Neural cell (in vitro differentiated cells): Measurements from ENCODE around the gene RASL12. TPM values are rescaled to one million over a fixed set of nuclear protein-coding genes. Genes with fewer than 3 reads are reported as not detected.

ENCODE experiments used
- H2AFZ ChIP-seq: fragments of 200-600, 300-800 bp; sonication (generic), shearing (Covaris generic); 2 replicates; pipeline ENCODE4 v1.6.0; 2014; ENCODE audit warnings: low read depth, mild to moderate bottlenecking, antibody characterized with exemption, low read length, moderate library complexity
- H3F3A ChIP-seq: fragments of 200-600 bp; shearing (Covaris generic); 2 replicates; pipeline ENCODE4 v1.6.1; 2016; ENCODE audit warnings: mild to moderate bottlenecking, moderate library complexity, mixed read lengths, antibody characterized with exemption, low read length; ENCODE audit not compliant: insufficient read depth, poor library complexity, severe bottlenecking
- H3K27ac ChIP-seq: fragments of 200-600, 300-800 bp; sonication (generic), shearing (Covaris generic); 2 replicates; pipeline ENCODE4 v1.5.1; 2014; ENCODE audit warnings: mild to moderate bottlenecking, low read length, moderate library complexity
- H3K27me3 ChIP-seq: fragments of 300-800, 200-600 bp; sonication (generic), shearing (Covaris generic); 2 replicates; pipeline ENCODE4 v1.6.0; 2014; ENCODE audit warnings: mild to moderate bottlenecking, low read depth, low read length, moderate library complexity; ENCODE audit not compliant: insufficient read depth
- H3K36me3 ChIP-seq: fragments of 300-800, 200-600 bp; sonication (generic), shearing (Covaris generic); 2 replicates; pipeline ENCODE4 v1.5.1; 2014; ENCODE audit warnings: mild to moderate bottlenecking, antibody characterized with exemption, low read length, moderate library complexity; ENCODE audit not compliant: insufficient read depth
- H3K4me2 ChIP-seq: fragments of 300-800, 200-600 bp; sonication (generic), shearing (Covaris generic); 2 replicates; pipeline ENCODE4 v1.6.0; 2014; ENCODE audit warnings: mild to moderate bottlenecking, low read length
- H3K4me3 ChIP-seq: fragments of 300-800, 200-600 bp; sonication (generic), shearing (Covaris generic); 2 replicates; pipeline ENCODE4 v1.5.1; 2014; ENCODE audit warnings: mild to moderate bottlenecking, low read length, moderate library complexity
- H3K79me2 ChIP-seq: fragments of 200-600 bp; shearing (Covaris generic); replicated peaks from 2 replicates; pipeline ENCODE4 v1.6.0; 2014; ENCODE audit warnings: mild to moderate bottlenecking, low read length, moderate library complexity; ENCODE audit not compliant: insufficient read depth
- H3K9ac ChIP-seq: fragments of 300-800, 200-600 bp; sonication (generic), shearing (Covaris generic); 2 replicates; pipeline ENCODE4 v1.6.1; 2016; ENCODE audit warnings: mild to moderate bottlenecking, low read length, mixed read lengths
- H3K9me2 ChIP-seq: fragments of 200-600 bp; shearing (Covaris generic); 2 replicates; pipeline ENCODE4 v1.6.1; 2016; ENCODE audit warnings: mild to moderate bottlenecking, low read length, mixed read lengths; ENCODE audit not compliant: insufficient read depth
- H3K9me3 ChIP-seq: fragments of 200-600, 300-800 bp; sonication (generic), shearing (Covaris generic); 2 replicates; pipeline ENCODE4 v1.6.1; 2016; ENCODE audit warnings: mild to moderate bottlenecking, mixed run types, low read length, moderate library complexity, mixed read lengths
- H4K20me1 ChIP-seq: fragments of 200-600 bp; shearing (Covaris generic); 2 replicates; pipeline ENCODE4 v1.6.1; 2016; ENCODE audit warnings: mild to moderate bottlenecking, mixed run types; ENCODE audit not compliant: insufficient read depth
- CTCF ChIP-seq: fragments of 450-650 bp; IDR thresholded peaks from 2 replicates; pipeline ENCODE4 v1.5.1; 2014; ENCODE audit warnings: antibody characterized with exemption, mild to moderate bottlenecking, moderate library complexity; ENCODE audit not compliant: poor library complexity, severe bottlenecking
- EP300 ChIP-seq: fragments of 450-650 bp; conservative IDR thresholded peaks from 2 replicates; pipeline ENCODE4 v1.6.1; 2014; ENCODE audit warnings: antibody characterized with exemption, mild to moderate bottlenecking, moderate library complexity; ENCODE audit not compliant: poor library complexity, severe bottlenecking
- EZH2 ChIP-seq: fragments of 200-600, 300-800 bp; shearing (Covaris generic), sonication (generic); IDR thresholded peaks from 2 replicates; pipeline ENCODE4 v1.6.1; 2014; ENCODE audit warnings: antibody characterized with exemption, low read length, borderline replicate concordance, mild to moderate bottlenecking; ENCODE audit not compliant: insufficient read depth, poor library complexity, severe bottlenecking
- MXI1 ChIP-seq: fragments of 450-650 bp; conservative IDR thresholded peaks from 2 replicates; pipeline ENCODE4 v1.6.1; 2014; ENCODE audit warnings: antibody characterized with exemption, mild to moderate bottlenecking; ENCODE audit not compliant: poor library complexity, severe bottlenecking
- POLR2AphosphoS5 ChIP-seq: IDR thresholded peaks from 2 replicates; pipeline ENCODE4 v1.6.1; 2012
- RAD21 ChIP-seq: fragments of 450-650 bp; conservative IDR thresholded peaks from 2 replicates; pipeline ENCODE4 v1.6.1; 2014; ENCODE audit warnings: antibody characterized with exemption, mild to moderate bottlenecking, moderate library complexity
- SMC3 ChIP-seq: fragments of 450-650 bp; conservative IDR thresholded peaks from 2 replicates; pipeline ENCODE4 v1.6.1; 2014; ENCODE audit warnings: antibody characterized with exemption, mild to moderate bottlenecking, moderate library complexity; ENCODE audit not compliant: poor library complexity
- TAF1 ChIP-seq: IDR thresholded peaks from 2 replicates; pipeline ENCODE4 v1.6.1; 2012; ENCODE audit warnings: low read depth
- polyA plus RNA-seq: library from polyadenylated mRNA; depleted of rRNA; stranded (reverse); fragments of >200 nt; gene quantifications from 2 replicates; pipeline ENCODE4 v1.2.3, GENCODE V29; 2014
- TF ChIP-seq, protein P1 (sequence below): IDR thresholded peaks from 2 replicates; pipeline ENCODE4 v1.6.1; 2012; ENCODE audit warnings: borderline replicate concordance

RASL12 gene
- polyA plus RNA-seq, 1 donor from 2014 or later: not detected

DNA sequence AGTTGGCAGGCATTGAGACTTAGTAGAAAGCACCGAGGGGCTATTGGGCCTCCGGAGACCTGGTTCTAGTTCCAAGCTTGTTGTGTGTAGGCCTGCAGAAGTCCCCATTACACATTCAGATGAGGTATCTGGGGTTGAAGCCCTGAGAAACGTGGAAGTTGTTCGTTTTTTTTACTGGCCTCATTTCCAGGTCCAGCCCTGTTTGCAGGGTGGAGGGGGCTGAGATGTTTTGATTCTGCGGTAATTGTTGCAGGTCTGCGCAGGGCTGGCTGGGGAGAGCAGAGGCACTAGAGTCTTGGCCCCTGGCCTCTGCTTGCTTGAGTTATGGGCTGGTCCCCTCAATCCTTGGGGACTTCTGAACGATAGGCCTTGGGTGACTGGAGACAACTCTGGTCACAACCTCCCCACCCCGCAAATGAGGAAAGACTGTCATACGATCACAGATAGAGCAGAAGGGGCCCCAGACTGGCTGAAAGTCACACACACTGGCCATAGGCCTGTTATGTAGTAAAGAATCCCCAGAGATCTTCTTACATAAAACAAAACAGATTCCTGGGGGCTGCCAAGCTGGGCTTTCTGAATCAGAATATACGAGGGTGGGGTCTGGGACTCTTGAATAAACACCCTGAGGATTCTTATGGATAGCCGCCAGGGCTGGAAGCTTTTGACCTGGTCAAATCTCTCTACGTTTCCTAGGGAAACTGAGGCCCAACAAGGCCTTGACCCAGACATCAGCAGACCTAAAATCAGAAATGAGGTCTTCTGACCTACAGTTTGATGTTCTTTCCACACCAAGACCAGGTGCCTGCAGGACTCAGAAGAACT is 24.4 kb upstream of the RASL12 start:
- Histone ChIP-seq H4K20me1 (no peaks in the 10 kb centered on the region), H3K9me3 (no peaks in the 10 kb centered on the region), H3K27me3 (no peaks in the 10 kb centered on the region), H3K79me2 (no peaks in the 10 kb centered on the region), H3F3A (no peaks in the 10 kb centered on the region), H3K4me2 (no peak overlapping the region), H3K36me3 (no peaks in the 10 kb centered on the region), H2AFZ (no peak overlapping the region), H3K9me2 (no peaks in the 10 kb centered on the region), H3K4me3 (no peak overlapping the region), H3K27ac (no peak overlapping the region), H3K9ac (no peak overlapping the region)
- TF ChIP-seq TAF1 (no peak), POLR2AphosphoS5 (no peak), SMC3 (no peak)
- TF ChIP-seq, protein P1, sequence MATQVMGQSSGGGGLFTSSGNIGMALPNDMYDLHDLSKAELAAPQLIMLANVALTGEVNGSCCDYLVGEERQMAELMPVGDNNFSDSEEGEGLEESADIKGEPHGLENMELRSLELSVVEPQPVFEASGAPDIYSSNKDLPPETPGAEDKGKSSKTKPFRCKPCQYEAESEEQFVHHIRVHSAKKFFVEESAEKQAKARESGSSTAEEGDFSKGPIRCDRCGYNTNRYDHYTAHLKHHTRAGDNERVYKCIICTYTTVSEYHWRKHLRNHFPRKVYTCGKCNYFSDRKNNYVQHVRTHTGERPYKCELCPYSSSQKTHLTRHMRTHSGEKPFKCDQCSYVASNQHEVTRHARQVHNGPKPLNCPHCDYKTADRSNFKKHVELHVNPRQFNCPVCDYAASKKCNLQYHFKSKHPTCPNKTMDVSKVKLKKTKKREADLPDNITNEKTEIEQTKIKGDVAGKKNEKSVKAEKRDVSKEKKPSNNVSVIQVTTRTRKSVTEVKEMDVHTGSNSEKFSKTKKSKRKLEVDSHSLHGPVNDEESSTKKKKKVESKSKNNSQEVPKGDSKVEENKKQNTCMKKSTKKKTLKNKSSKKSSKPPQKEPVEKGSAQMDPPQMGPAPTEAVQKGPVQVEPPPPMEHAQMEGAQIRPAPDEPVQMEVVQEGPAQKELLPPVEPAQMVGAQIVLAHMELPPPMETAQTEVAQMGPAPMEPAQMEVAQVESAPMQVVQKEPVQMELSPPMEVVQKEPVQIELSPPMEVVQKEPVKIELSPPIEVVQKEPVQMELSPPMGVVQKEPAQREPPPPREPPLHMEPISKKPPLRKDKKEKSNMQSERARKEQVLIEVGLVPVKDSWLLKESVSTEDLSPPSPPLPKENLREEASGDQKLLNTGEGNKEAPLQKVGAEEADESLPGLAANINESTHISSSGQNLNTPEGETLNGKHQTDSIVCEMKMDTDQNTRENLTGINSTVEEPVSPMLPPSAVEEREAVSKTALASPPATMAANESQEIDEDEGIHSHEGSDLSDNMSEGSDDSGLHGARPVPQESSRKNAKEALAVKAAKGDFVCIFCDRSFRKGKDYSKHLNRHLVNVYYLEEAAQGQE: no peak

DNA sequence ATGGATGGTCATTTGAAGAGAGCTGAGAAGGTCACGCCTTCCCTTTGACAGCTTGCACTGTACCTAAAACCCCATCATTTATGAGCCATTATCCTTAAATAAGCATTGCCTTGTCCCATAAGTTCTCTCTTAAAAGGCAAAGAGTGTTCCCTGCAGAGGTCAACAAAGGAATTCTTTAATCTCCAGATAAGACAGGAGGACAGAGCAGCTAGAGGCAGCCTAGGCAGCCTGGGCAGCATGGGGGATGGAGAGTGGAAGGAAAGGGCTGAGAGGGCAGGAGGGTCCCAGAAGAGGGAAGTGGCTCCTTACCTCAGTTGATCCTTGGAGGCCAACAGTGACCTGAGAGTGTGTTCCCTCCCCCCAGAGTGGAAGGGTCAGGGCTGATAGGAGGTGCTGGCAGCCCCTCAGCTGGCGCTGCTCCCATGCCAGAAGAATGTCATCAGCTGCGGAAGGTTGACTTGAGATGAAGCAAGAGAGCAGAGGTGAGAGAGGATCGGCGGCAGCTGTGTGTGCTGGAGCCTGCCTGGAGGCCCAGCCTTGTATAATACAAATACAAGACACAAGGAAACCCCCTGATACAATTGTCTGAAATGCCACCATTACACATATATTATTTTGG is 21.5 kb upstream of the RASL12 start:
- Histone ChIP-seq H3K4me2 (no peak overlapping the region), H3K36me3 (no peaks in the 10 kb centered on the region), H3K27ac (no peak overlapping the region), H3K9me3 (no peaks in the 10 kb centered on the region), H4K20me1 (no peaks in the 10 kb centered on the region), H3K27me3 (peaks cover 11% of the 10 kb centered on the region), H3K79me2 (no peaks in the 10 kb centered on the region), H3K9ac (no peak overlapping the region), H3K9me2 (no peaks in the 10 kb centered on the region), H3K4me3 (no peak overlapping the region), H3F3A (no peaks in the 10 kb centered on the region), H2AFZ (no peak overlapping the region)
- TF ChIP-seq, protein P1: no peak
- TF ChIP-seq TAF1 (no peak), EZH2 (no peak), EP300 (no peak), SMC3 (no peak), CTCF (no peak), POLR2AphosphoS5 (no peak), RAD21 (no peak), MXI1 (no peak)
